Esophagus (tissue), 2 donors: ENCODE data around the gene MIAT. TPM values are rescaled to one million over a fixed set of nuclear protein-coding genes. Genes with fewer than 3 reads are reported as not detected.

ENCODE experiments used
- H3K27ac ChIP-seq, 2 donors: one replicate each; pipeline ENCODE4 v1.5.1; 2013; ENCODE audit warnings: low read depth in 2 of 2, mild to moderate bottlenecking in 2 of 2, inconsistent platforms in 1 of 2, low read length in 1 of 2, moderate library complexity in 1 of 2
- H3K27me3 ChIP-seq, 2 donors: one replicate each; pipeline ENCODE4 v1.6.1; 2013; ENCODE audit warnings: low read length in 2 of 2, control low read depth in 1 of 2, mild to moderate bottlenecking in 1 of 2; ENCODE audit not compliant: insufficient read depth in 2 of 2, control insufficient read depth in 1 of 2
- H3K36me3 ChIP-seq, 2 donors: one replicate each; pipeline ENCODE4 v1.6.1; 2013; ENCODE audit warnings: low read length in 1 of 2; ENCODE audit not compliant: control insufficient read depth in 2 of 2, insufficient read depth in 2 of 2
- H3K4me1 ChIP-seq, 2 donors: one replicate each; pipeline ENCODE4 v1.6.1; 2013; ENCODE audit warnings: low read length in 1 of 2; ENCODE audit not compliant: control insufficient read depth in 2 of 2, insufficient read depth in 2 of 2
- H3K4me3 ChIP-seq, 2 donors: one replicate each; pipeline ENCODE4 v1.5.1; 2013; ENCODE audit warnings: low read length in 2 of 2, mild to moderate bottlenecking in 2 of 2, low read depth in 1 of 2, moderate library complexity in 1 of 2
- H3K9me3 ChIP-seq, 2 donors: one replicate each; pipeline ENCODE4 v1.6.1; 2013; ENCODE audit warnings: mild to moderate bottlenecking in 2 of 2, low read depth in 1 of 2, low read length in 1 of 2, moderate library complexity in 1 of 2; ENCODE audit not compliant: control insufficient read depth in 2 of 2, insufficient read depth in 1 of 2
- WGBS, 2 donors: extraction: QIAGEN DNeasy Blood & Tissue Kit; methylation state at CpG; one replicate each; pipeline ENCODE4 v1.1.7; 2013; 5-methylcytosine and 5-hydroxymethylcytosine counted together
- polyA plus RNA-seq, 2 donors: library from polyadenylated mRNA; stranded (reverse); fragments of 200-250 nt; gene quantifications; one replicate each; pipeline ENCODE4 v1.2.3, GENCODE V29; 2013
- donor health status: healthy with polysubstance abuse.
- donor health status: Bipolar disorder and iron deficiency.

Gene MIAT
- polyA plus RNA-seq, 2 donors: 0.49 to 0.55 TPM

DNA sequence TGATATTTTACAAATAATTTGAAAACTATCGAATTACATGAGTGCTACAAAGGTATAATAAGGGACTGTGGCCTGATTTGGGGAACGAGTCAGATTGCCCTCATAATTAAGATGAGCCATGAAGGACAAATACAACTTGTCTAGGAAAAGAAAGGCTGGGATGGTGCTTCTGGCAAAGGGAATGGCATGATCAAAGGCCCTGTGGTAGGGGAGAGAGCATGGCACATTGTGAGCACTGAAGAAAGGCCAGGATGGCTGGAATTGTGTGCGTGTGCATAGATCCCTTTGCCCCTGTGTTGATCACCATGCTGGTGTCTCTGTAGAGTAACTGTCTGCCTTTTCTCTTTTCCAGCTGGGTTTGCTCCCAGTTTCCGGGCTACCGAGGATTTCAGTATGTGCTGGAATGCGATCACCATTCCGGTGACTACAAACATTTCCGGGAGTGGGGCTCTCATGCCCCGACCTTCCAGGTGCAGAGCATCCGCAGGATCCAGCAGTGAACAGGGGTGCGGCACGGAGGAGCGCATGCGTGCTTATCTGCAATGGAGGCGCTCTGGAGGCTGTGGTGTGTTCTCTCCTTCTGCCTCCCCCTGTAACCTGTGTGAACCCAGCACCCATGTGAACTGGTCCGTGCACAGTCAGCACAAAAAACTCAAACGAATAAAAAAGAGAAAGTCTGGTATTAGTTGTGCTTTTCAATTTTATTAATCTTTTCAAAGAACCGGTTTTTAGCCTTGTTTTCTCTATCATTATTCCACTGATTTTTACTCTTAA is 27.2 kb upstream of the MIAT start:
- Histone ChIP-seq H3K9me3 (peaks cover 0 to 4% of the 10 kb centered on the region in 2 donors), H3K27me3 (no peaks in the 10 kb centered on the region), H3K4me3 (no peak overlapping the region), H3K4me1 (no peaks in the 10 kb centered on the region), H3K27ac (no peak overlapping the region), H3K36me3 (no peaks in the 10 kb centered on the region)
- 89 to 93% methylated on average over 18 of the region's 18 CpGs for WGBS, 2 donors

DNA sequence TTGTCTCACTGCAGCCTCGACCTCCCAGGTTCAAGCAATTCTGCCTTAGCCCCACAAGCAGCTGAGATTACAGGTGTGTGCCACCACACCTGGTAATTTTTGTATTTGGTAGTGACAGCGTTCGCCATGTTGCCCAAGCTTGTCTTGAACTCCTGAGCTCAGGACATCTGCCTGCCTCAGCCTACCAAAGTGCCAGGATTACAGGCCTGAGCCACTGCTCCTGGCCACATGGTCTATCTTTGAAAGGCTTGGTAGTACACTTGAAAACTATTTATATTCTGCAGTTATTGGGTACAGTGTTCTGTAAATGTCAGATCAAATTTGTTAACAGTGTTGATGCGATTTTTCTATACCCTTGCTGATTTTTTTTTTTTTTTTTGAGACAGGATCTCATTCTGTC is 26.1 kb upstream of the MIAT start:
- Histone ChIP-seq H3K4me1 (no peaks in the 10 kb centered on the region), H3K4me3 (no peak overlapping the region), H3K36me3 (no peaks in the 10 kb centered on the region), H3K27ac (no peak overlapping the region), H3K27me3 (no peaks in the 10 kb centered on the region), H3K9me3 (peaks cover 0 to 4% of the 10 kb centered on the region in 2 donors)
- 95% methylated on average over 4 of the region's 4 CpGs for WGBS, 2 donors

DNA sequence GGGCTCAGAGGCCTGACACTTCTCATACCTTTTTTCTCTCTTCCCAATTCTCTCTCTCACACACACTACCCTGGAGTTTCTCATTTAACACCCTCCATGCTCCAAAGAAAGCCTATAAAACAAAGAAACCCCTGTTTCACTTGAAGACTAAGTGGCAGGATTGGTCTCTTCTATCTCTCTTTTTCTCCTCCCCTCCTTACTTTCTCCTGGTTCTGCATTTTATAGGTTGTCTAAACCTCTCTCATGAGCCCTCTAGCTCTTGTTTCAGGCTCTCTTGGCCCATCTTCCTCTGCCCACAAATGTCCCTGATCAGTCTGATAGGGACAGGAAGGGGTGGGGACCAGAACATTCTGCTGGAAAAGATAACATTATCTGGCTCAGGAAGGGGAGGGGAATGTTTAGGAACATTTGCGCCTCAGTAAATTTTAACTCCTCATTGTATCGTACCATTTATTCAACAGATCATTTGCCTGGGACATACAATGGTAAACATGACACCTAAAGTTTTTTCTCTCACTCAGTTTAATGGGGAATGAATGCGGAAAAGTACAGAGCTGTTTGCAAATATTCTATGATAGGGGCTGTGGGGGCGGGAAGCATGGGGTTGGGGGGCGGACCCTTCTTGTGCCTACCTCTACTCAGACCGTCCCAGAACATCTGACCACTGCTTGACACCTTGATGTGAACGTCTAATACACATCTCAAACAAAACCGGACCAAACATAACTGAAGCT is 24.8 kb upstream of the MIAT start:
- Histone ChIP-seq H3K27me3 (no peaks in the 10 kb centered on the region), H3K4me3 (no peak overlapping the region), H3K27ac (no peak overlapping the region), H3K4me1 (no peaks in the 10 kb centered on the region), H3K9me3 (peaks cover 0 to 4% of the 10 kb centered on the region in 2 donors), H3K36me3 (no peaks in the 10 kb centered on the region)
- 51 to 60% methylated on average over 8 of the region's 8 CpGs for WGBS, 2 donors

DNA sequence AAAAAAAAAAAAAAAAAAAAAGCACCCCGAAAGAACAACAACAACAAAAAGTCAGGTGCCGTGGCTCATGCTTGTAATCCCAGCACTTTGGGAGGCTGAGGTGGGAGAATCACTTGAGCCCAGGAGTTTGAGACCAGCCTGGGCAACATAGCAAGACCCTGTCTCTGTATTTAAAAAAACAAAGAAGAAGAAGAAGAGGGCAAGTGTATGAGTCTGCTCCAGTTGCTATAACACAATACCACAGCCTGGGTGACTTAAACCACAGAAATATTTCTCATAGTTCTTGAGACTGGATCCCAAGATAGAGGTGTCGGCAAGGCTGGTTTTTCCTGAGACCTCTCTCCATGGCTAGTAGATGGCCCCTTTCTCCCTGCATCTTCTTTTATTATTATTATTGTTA is 23.2 kb upstream of the MIAT start:
- 90 to 95% methylated on average over 3 of the region's 3 CpGs for WGBS, 2 donors
- no peak overlapping the region for H3K4me3 ChIP-seq
- H3K27ac ChIP-seq: no peak overlapping the region
- no peaks in the 10 kb centered on the region for H3K9me3 ChIP-seq
- no peaks in the 10 kb centered on the region for H3K27me3 ChIP-seq
- H3K4me1 ChIP-seq: no peaks in the 10 kb centered on the region
- no peaks in the 10 kb centered on the region for H3K36me3 ChIP-seq

DNA sequence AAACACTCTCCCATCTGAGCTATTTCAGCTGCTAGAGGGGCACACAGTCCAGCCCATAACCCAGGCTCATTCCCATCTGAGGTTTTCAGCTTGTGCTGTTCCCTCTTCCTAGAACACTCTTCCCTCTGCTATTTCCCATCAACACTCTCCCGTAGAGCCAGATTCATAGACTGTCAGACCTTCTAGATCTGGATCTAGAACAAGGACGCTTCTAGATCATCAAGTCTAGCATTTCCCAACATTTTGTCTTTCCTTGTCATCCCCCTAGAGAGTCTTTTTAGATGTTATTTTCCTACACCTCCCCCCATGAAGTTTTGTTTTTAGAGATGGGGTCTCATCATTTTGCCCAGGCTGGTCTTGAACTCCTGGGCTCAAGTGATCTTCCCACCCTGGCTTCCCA is 22.3 kb upstream of the MIAT start:
- Histone ChIP-seq H3K4me3 (no peak overlapping the region), H3K36me3 (no peaks in the 10 kb centered on the region), H3K4me1 (no peaks in the 10 kb centered on the region), H3K27me3 (no peaks in the 10 kb centered on the region), H3K27ac (no peak overlapping the region), H3K9me3 (no peaks in the 10 kb centered on the region)
- 87 to 89% methylated on average over 2 of the region's 2 CpGs for whole genome bisulfite sequencing, 2 donors

DNA sequence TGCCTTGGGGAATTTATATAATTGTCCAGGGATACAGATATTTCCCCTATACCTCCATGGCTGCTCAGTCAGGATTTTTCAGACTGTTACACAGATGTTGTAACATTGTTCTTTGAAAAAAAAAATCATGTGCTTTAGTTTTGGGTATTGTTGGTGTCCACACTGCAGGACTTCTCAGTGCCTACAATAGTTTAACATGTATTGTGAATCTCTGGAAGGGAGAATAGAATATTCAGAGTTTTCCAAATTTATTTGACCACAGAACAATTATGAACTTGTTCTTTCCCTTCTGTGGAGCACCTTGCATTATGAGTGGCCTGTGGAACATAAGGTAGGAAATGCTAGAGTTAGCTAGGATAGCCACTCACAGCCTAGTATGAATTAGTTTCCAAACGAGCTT is 21.1 kb upstream of the MIAT start:
- Histone ChIP-seq H3K27me3 (no peaks in the 10 kb centered on the region), H3K9me3 (no peaks in the 10 kb centered on the region), H3K4me3 (no peak overlapping the region), H3K27ac (no peak overlapping the region), H3K36me3 (no peaks in the 10 kb centered on the region), H3K4me1 (no peaks in the 10 kb centered on the region)
- WGBS, 2 donors: 34 to 50% methylated on average over 1 of the region's 1 CpG

DNA sequence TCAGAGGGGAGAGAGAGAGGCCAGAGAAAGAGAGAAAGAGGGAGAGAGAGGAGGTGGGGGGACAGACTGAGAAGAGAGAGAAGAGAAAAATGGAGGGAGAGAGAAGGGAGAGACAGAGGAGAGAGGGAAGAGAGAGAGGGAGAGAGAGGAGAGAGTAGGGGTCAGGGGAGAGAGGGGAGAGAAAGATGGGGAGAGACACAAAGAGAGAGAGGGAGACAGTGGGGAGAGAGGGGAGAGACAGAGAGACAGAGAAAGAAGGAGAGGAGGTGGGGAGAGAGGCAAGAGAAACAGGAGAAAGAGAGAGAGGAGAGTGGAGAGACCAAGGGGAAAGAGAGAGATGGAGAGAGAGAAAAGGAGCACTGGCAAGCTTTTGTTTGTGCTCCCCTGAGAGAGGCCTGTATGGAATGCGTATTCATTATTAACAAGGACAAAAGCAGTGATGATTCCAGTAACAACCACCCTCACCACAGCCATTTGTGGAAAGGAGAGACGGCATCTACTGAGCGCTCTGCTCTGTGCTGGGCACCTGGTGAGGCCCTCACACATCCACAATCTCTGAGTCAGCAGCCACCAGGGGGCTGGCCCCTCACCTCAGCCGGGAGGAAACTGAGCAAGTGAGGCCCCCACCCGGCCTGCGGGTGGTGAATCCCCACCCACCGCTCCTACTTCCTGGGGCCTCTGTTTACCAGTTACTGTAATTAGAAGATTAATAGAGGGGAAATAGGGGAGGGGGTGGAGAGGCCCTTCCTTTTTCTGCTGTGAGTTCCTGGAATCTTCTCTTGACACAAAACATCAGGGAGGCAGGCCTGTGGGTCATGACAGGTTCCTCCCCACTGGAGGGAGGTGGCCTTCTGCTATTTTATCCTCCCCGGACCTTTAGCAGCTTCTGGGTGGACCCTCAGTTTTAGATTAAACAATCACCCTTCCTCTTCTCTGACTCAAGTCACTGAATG is 14.6 kb upstream of the MIAT start:
- Histone ChIP-seq H3K27ac (no peak overlapping the region), H3K4me3 (no peak overlapping the region), H3K36me3 (no peaks in the 10 kb centered on the region), H3K4me1 (no peaks in the 10 kb centered on the region), H3K27me3 (no peaks in the 10 kb centered on the region), H3K9me3 (no peaks in the 10 kb centered on the region)
- WGBS, 2 donors: 47 to 49% methylated on average over 8 of the region's 8 CpGs

DNA sequence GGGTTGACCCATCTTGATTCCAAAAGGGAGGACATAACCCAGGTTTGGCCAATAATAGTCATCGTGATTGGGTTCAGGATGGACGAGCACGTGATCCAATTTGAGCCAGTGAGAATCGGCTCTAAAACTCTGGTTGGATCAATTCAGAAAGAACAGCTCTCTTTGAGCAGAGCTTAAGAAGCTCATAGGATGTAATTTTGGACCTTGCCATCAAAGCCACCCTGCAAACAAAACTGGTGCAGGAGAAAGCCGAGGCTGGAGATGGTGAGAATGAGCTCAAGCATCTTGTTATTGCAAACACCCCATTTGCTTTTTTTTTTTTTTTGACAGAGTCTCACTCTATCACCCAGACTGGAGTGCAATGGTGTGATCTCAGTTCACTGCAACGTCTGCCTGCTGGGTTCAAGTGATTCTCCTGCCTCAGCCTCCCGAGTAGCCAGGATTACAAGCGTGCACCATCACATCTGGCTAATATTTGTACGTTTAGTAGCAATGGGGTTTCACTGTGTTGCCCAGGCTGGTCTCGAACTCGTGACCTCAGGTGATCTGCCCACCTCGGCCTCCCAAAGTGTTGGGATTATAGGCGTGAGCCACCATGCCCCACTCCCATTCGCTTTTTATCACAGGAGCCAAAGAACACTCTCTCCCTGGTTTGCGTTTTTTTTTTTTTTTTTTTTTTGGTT is 13.8 kb upstream of the MIAT start:
- no peak overlapping the region for H3K4me3 ChIP-seq

DNA sequence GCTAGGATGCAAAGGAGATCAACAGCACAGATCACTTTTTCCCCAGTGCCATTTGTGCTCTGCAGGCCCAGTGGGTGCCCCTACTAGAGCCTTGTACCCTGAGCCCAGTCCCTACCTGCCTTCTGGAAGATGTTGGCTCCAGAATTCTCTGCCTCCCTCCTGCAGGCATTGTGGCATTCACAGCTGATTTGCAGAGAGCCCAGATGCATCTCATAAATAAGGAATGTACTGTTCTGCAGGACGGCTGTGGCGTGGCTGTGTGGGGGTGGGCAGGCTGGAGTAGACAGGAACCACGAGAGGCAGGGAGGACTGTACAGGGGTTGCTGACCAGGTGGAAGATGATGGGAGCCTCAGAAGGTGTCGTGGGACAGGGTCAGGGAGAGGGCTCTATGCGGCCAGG is 11.2 kb upstream of the MIAT start:
- Histone ChIP-seq H3K4me1 (no peaks in the 10 kb centered on the region), H3K27me3 (no peaks in the 10 kb centered on the region), H3K4me3 (no peak overlapping the region), H3K36me3 (no peaks in the 10 kb centered on the region), H3K9me3 (no peaks in the 10 kb centered on the region), H3K27ac (no peak overlapping the region)
- 52 to 66% methylated on average over 5 of the region's 5 CpGs for WGBS, 2 donors

More for the DNA sequence above, 13.8 kb upstream of the MIAT start:
- Histone ChIP-seq H3K4me1 (no peaks in the 10 kb centered on the region), H3K9me3 (no peaks in the 10 kb centered on the region), H3K36me3 (no peaks in the 10 kb centered on the region), H3K27ac (no peak overlapping the region), H3K27me3 (no peaks in the 10 kb centered on the region)
- 83 to 85% methylated on average over 15 of the region's 15 CpGs for WGBS, 2 donors
